PC-3 (cell line): ENCODE results near the gene MFN1. TPM values are rescaled to one million over a fixed set of nuclear protein-coding genes. Genes with fewer than 3 reads are reported as not detected.

ENCODE experiments used
- ATAC-seq: fragments of 200-7000 bp; cut with Tn5 transposase; 2 replicates; pipeline ENCODE4 v1.9.1; 2020; ENCODE audit warnings: mild to moderate bottlenecking, moderate library complexity
- BruUV-seq: library from RNA; stranded (reverse); fragments of 400-500 nt; replicated peaks from 2 replicates; lab custom pipeline; 2021; lab: Mats Ljungman, UMichigan
- CTCF ChIA-PET: fragments of 300-600 bp; sonication (Branson Sonifier 250); formaldehyde crosslinking; loops from one replicate; lab custom pipeline; 2022; ENCODE audit warnings: antibody characterized with exemption; lab: Charles Lee
- POLR2A ChIA-PET: fragments of 300-600 bp; sonication (Branson Sonifier 250); formaldehyde crosslinking; loops from one replicate; lab custom pipeline; 2022; ENCODE audit warnings: antibody characterized with exemption; ENCODE audit not compliant: unreplicated experiment; lab: Charles Lee
- DNase-seq: peaks from one replicate; pipeline ENCODE4 v3.0.0-alpha.2; 2015
- H2AFZ ChIP-seq: fragments of 300-600 bp; sonication (generic); 2 replicates; pipeline ENCODE4 v1.6.0; 2016; ENCODE audit warnings: antibody characterized with exemption, low read length
- H3F3A ChIP-seq: fragments of 300-600 bp; sonication (generic); one replicate; pipeline ENCODE4 v1.6.0; 2017; ENCODE audit warnings: antibody characterized with exemption, low read length, control low read depth, mild to moderate bottlenecking; ENCODE audit not compliant: unreplicated experiment
- H3K27ac ChIP-seq: fragments of 300-600 bp; sonication (generic); 2 replicates; pipeline ENCODE4 v1.5.1; 2016; ENCODE audit warnings: mild to moderate bottlenecking, low read length
- H3K27me3 ChIP-seq: fragments of 300-600 bp; sonication (generic); 2 replicates; pipeline ENCODE4 v1.6.1; 2016; ENCODE audit warnings: low read length, mixed read lengths
- H3K36me3 ChIP-seq: fragments of 300-600 bp; sonication (generic); 2 replicates; pipeline ENCODE4 v1.6.1; 2016; ENCODE audit warnings: low read depth, mixed run types, low read length, mixed read lengths
- H3K4me1 ChIP-seq: fragments of 300-600 bp; sonication (generic); 2 replicates; pipeline ENCODE4 v1.5.1; 2016; ENCODE audit warnings: low read length; ENCODE audit not compliant: insufficient read depth
- H3K4me2 ChIP-seq: fragments of 300-600 bp; sonication (generic); 2 replicates; pipeline ENCODE4 v1.6.0; 2016; ENCODE audit warnings: low read length
- H3K4me3 ChIP-seq: fragments of 300-600 bp; sonication (generic); 2 replicates; pipeline ENCODE4 v1.5.1; 2016; ENCODE audit warnings: mild to moderate bottlenecking, low read length, mixed read lengths
- H3K79me2 ChIP-seq: fragments of 300-600 bp; sonication (generic); 2 replicates; pipeline ENCODE4 v1.6.1; 2017; ENCODE audit warnings: low read length, mixed read lengths
- H3K9ac ChIP-seq: fragments of 300-600 bp; sonication (generic); 2 replicates; pipeline ENCODE4 v1.6.0; 2016; ENCODE audit warnings: mild to moderate bottlenecking, low read length
- H3K9me2 ChIP-seq: fragments of 300-600 bp; sonication (generic); replicated peaks from 2 replicates; pipeline ENCODE4 v1.6.1; 2016; ENCODE audit warnings: mixed run types, low read length, mixed read lengths
- H3K9me3 ChIP-seq: fragments of 300-600 bp; sonication (generic); 2 replicates; pipeline ENCODE4 v1.6.1; 2016; ENCODE audit warnings: low read length, mixed read lengths
- H4K20me1 ChIP-seq: fragments of 300-600 bp; sonication (generic); 2 replicates; pipeline ENCODE4 v1.6.1; 2016; ENCODE audit warnings: low read length, mixed read lengths
- CTCF ChIP-seq: fragments of 300-600 bp; sonication (generic); conservative IDR thresholded peaks from 2 replicates; pipeline ENCODE4 v1.5.1; 2017; ENCODE audit warnings: antibody characterized with exemption, low read depth, mild to moderate bottlenecking, low read length
- EZH2 ChIP-seq: fragments of 300-600 bp; sonication (generic); IDR thresholded peaks from one replicate; pipeline ENCODE4 v1.6.1; 2017; ENCODE audit warnings: antibody characterized with exemption, mild to moderate bottlenecking, low read length; ENCODE audit not compliant: unreplicated experiment
- EZH2phosphoT487 ChIP-seq: fragments of 300-600 bp; sonication (generic); IDR thresholded peaks from 2 replicates; pipeline ENCODE4 v1.6.1; 2018; ENCODE audit warnings: mild to moderate bottlenecking, antibody characterized with exemption, low read length, borderline replicate concordance
- intact Hi-C: fragments of 100-400 bp; cut with micrococcal nuclease; formaldehyde crosslinking; loops from 2 replicates; pipeline ENCODE4 v1.9.0; 2023
- total RNA-seq: library from RNA; depleted of rRNA; stranded (reverse); fragments of >200 nt; gene quantifications from 2 replicates; pipeline ENCODE4 v1.2.3, GENCODE V29; 2014

MFN1 gene
- total RNA-seq, 1 experiment from 2014 or later, result 42.8 TPM

- intact Hi-C loops, result no loop called here
- CTCF ChIA-PET, result no interaction called here
- POLR2A ChIA-PET, result no interaction called here
- DNase-seq, result no peak
- no peaks in the 10 kb centered on the region for H3K79me2 ChIP-seq
- no peaks in the 10 kb centered on the region for H4K20me1 ChIP-seq
- H3K27ac ChIP-seq, result no peak overlapping the region
- H3F3A ChIP-seq, result no peaks in the 10 kb centered on the region
- no peaks in the 10 kb centered on the region for H3K9me2 ChIP-seq
- no peak overlapping the region for H3K4me2 ChIP-seq
- BruUV-seq, result no TSS peak
- no peak for TF ChIP-seq EZH2phosphoT487
- no peak for TF ChIP-seq EZH2
- no peak for TF ChIP-seq CTCF
- ATAC-seq, result no peak
- no peak overlapping the region for H3K4me3 ChIP-seq
- H3K9me3 ChIP-seq, result no peaks in the 10 kb centered on the region
- H3K9ac ChIP-seq, result no peak overlapping the region
- no peaks in the 10 kb centered on the region for H3K36me3 ChIP-seq
- no peaks in the 10 kb centered on the region for H3K4me1 ChIP-seq
- H3K27me3 ChIP-seq, result peaks cover 6% of the 10 kb centered on the region; the same call in 1 of the 2 replicates
- no peak overlapping the region for H2AFZ ChIP-seq
Observed at GRCh38 chr3:179299316-179299715, 48.2 kb upstream of the MFN1 start.

DNA sequence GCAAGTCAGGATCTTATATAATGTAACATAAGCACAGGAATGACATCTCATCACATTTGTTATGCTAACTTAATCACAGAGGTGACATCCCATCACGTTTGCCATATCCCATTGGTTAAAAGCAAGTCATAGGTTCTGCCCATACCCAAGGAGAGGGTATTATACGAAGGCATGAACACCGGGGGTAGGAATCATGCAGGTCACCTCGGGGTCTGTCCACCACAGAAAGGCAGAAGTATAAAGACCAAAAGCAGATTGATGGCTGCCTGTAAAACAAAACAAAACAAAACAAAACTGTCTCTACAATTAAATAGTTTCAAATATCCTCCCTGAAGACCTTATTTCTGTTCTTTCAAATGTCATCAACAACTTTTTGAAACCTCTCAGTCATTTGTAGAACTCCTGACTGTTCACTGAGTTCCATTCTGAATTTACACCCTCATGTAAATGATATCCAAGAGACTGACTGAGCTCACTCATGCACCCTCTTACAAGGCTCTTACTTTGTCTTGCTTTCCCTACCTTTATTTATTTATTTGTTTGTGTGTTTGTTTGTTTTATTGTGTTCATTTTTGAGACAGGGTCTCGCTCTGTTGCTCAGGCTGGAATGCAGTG lies 47.4 kb upstream of the MFN1 start:
- no peak overlapping the region for H2AFZ ChIP-seq
- no TSS peak for BruUV-seq
- no peak overlapping the region for H3K9ac ChIP-seq
- H3K36me3 ChIP-seq, result no peaks in the 10 kb centered on the region
- H3K4me3 ChIP-seq, result no peak overlapping the region
- H3F3A ChIP-seq, result no peaks in the 10 kb centered on the region
- H4K20me1 ChIP-seq, result no peaks in the 10 kb centered on the region
- ChIA-PET CTCF (no interaction called here), POLR2A (no interaction called here)
- H3K79me2 ChIP-seq, result no peaks in the 10 kb centered on the region
- DNase-seq (no peak), ATAC-seq (no peak)
- H3K4me1 ChIP-seq, result no peaks in the 10 kb centered on the region
- H3K4me2 ChIP-seq, result no peak overlapping the region
- H3K27me3 ChIP-seq, result peaks cover 6% of the 10 kb centered on the region; the same call in 1 of the 2 replicates
- H3K9me3 ChIP-seq, result no peaks in the 10 kb centered on the region
- no peak overlapping the region for H3K27ac ChIP-seq
- intact Hi-C loops, result no loop called here
- no peaks in the 10 kb centered on the region for H3K9me2 ChIP-seq
- TF ChIP-seq CTCF (no peak), EZH2phosphoT487 (no peak), EZH2 (no peak)

DNA sequence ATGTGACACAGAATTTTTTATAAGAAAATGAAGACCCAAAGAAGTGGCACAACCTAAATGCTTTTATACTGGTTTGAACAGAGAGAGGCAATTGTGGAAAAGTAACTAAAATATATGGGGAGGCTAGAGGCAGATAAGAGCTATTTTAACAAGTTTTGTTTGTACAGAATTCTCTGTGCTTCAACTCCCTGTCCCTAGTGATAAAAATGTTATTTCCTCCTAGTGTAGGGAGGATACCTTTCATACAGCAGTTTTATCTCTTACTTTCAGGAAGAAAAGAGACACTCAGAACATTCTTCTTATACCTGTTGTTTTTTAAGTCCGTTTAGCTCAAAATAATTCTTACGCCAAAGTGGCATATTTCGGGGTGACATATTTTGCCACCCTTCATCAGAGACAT lies 45.9 kb upstream of the MFN1 start:
- no peaks in the 10 kb centered on the region for H3K79me2 ChIP-seq
- H4K20me1 ChIP-seq, result no peaks in the 10 kb centered on the region
- H3F3A ChIP-seq, result no peaks in the 10 kb centered on the region
- no peak overlapping the region for H3K27ac ChIP-seq
- no peak for ATAC-seq
- no TSS peak for BruUV-seq
- H3K27me3 ChIP-seq, result peaks cover 6% of the 10 kb centered on the region; the same call in 1 of the 2 replicates
- no peaks in the 10 kb centered on the region for H3K9me2 ChIP-seq
- intact Hi-C loops, result no loop called here
- H3K4me2 ChIP-seq, result no peak overlapping the region
- H3K4me1 ChIP-seq, result no peaks in the 10 kb centered on the region
- POLR2A ChIA-PET, result interaction anchor here (0.6 kb wide), 2 partner anchors 21 to 45 kb away, joined by 6 to 10 read pairs; no protein-coding TSS in a partner anchor
- no peak for TF ChIP-seq EZH2
- TF ChIP-seq CTCF, result no peak
- no peak for TF ChIP-seq EZH2phosphoT487
- no peaks in the 10 kb centered on the region for H3K9me3 ChIP-seq
- no peak overlapping the region for H2AFZ ChIP-seq
- no peaks in the 10 kb centered on the region for H3K36me3 ChIP-seq
- H3K4me3 ChIP-seq, result no peak overlapping the region
- H3K9ac ChIP-seq, result no peak overlapping the region
- CTCF ChIA-PET, result no interaction called here
- no peak for DNase-seq
